SK-N-SH (cell line): ENCODE data around the gene AP2S1. TPM values are rescaled to one million over a fixed set of nuclear protein-coding genes. Genes with fewer than 3 reads are reported as not detected.

Experiments
- CTCF ChIA-PET: fragments of 300-600, 350-600 bp; formaldehyde crosslinking; extraction: SDS; loops from one replicate; lab custom pipeline; 2021; lab: Yijun Ruan, JAX
- POLR2A ChIA-PET: fragments of 350-600 bp; sonication (Branson Sonifier 250); formaldehyde crosslinking; extraction: SDS; loops from one replicate; lab custom pipeline; 2020; ENCODE audit warnings: antibody characterized with exemption, inconsistent platforms; lab: Yijun Ruan, JAX
- DNase-seq: peaks from one replicate; pipeline ENCODE4 v3.0.0; 2012
- H2AFZ ChIP-seq: fragments of 200-600 bp; sonication (generic); 2 replicates; pipeline ENCODE4 v1.8.1; 2016; ENCODE audit warnings: antibody characterized with exemption, mild to moderate bottlenecking, low read depth
- H3F3A ChIP-seq: fragments of 200-600 bp; sonication (generic); replicated peaks from 2 replicates; pipeline ENCODE3; 2016; ENCODE audit warnings: antibody characterized with exemption, mild to moderate bottlenecking; ENCODE audit not compliant: insufficient read depth
- H3K27ac ChIP-seq, 2 experiments: fragments of 200-500 bp in 1 of 2; fragments of 200-600 bp in 1 of 2; sonication (Bioruptor generic) in 1 of 2; sonication (generic), shearing (Covaris generic) in 1 of 2; 2 replicates each; pipeline versions ENCODE4 v1.5.1 to v1.6.1; 2014 to 2016; ENCODE audit warnings: low read depth in 2 of 2, inconsistent platforms in 1 of 2, low read length in 1 of 2, mild to moderate bottlenecking in 1 of 2, mixed read lengths in 1 of 2
- H3K27me3 ChIP-seq: fragments of 200-600 bp; sonication (generic), shearing (Covaris generic); 2 replicates; pipeline ENCODE4 v1.6.1; 2016; ENCODE audit warnings: mixed run types; ENCODE audit not compliant: insufficient read depth
- H3K36me3 ChIP-seq, 2 experiments: fragments of 200-500 bp in 1 of 2; fragments of 200-600 bp in 1 of 2; sonication (Bioruptor generic) in 1 of 2; sonication (generic) in 1 of 2; replicated peaks in 1 of 2; 2 replicates each; pipeline versions ENCODE3 to v1.5.1; 2014 to 2016; ENCODE audit warnings: low read length in 1 of 2, mild to moderate bottlenecking in 1 of 2; ENCODE audit not compliant: insufficient read depth in 2 of 2, control insufficient read depth in 1 of 2
- H3K4me1 ChIP-seq, 2 experiments: fragments of 200-500 bp in 1 of 2; fragments of 200-600 bp in 1 of 2; sonication (Bioruptor generic) in 1 of 2; sonication (generic), shearing (Covaris generic) in 1 of 2; 2 replicates each; pipeline versions ENCODE4 v1.5.1 to v1.6.1; 2014 to 2016; ENCODE audit warnings: low read depth in 1 of 2, low read length in 1 of 2, mixed run types in 1 of 2; ENCODE audit not compliant: insufficient read depth in 2 of 2, control insufficient read depth in 1 of 2
- H3K4me2 ChIP-seq: fragments of 200-600 bp; sonication (generic), shearing (Covaris generic); 2 replicates; pipeline ENCODE4 v1.6.1; 2017; ENCODE audit warnings: mixed run types
- H3K4me3 ChIP-seq, 2 experiments: fragments of 200-500 bp in 1 of 2; fragments of 200-600 bp in 1 of 2; sonication (Bioruptor generic) in 1 of 2; sonication (generic), shearing (Covaris generic) in 1 of 2; 2 replicates each; pipeline versions ENCODE4 v1.5.1 to v1.8.1; 2014 to 2016; ENCODE audit warnings: low read depth in 2 of 2, inconsistent platforms in 1 of 2, low read length in 1 of 2, mild to moderate bottlenecking in 1 of 2, mixed read lengths in 1 of 2, moderate library complexity in 1 of 2
- H3K79me2 ChIP-seq: fragments of 200-600 bp; sonication (generic); 2 replicates; pipeline ENCODE4 v1.8.1; 2017; ENCODE audit warnings: mild to moderate bottlenecking; ENCODE audit not compliant: insufficient read depth
- H3K9ac ChIP-seq: fragments of 200-600 bp; sonication (generic); 2 replicates; pipeline ENCODE4 v1.6.1; 2017; ENCODE audit warnings: mixed run types
- H3K9me2 ChIP-seq: fragments of 200-600 bp; sonication (generic); 2 replicates; pipeline ENCODE4 v1.6.1; 2017; ENCODE audit warnings: mixed run types
- H3K9me3 ChIP-seq: fragments of 200-600 bp; sonication (generic); 2 replicates; pipeline ENCODE4 v1.6.1; 2017; ENCODE audit warnings: mixed run types, mild to moderate bottlenecking, moderate library complexity
- H4K20me1 ChIP-seq: fragments of 200-600 bp; sonication (generic); 2 replicates; pipeline ENCODE4 v1.6.1; 2017; ENCODE audit warnings: mild to moderate bottlenecking, mixed run types; ENCODE audit not compliant: insufficient read depth
- CHD2 ChIP-seq: fragments of 150-350 bp; IDR thresholded peaks from 2 replicates; pipeline ENCODE4 v1.6.1; 2018; ENCODE audit warnings: low read length; ENCODE audit not compliant: partially characterized antibody
- CTCF ChIP-seq: fragments of 200-600 bp; sonication (generic); IDR thresholded peaks from 2 replicates; pipeline ENCODE4 v1.6.1; 2017; ENCODE audit warnings: antibody characterized with exemption, mild to moderate bottlenecking, moderate library complexity
- EZH2phosphoT487 ChIP-seq: fragments of 200-600 bp; sonication (generic); IDR thresholded peaks from 2 replicates; pipeline ENCODE4 v1.6.1; 2017; ENCODE audit warnings: low read depth, mixed run types, mild to moderate bottlenecking, antibody characterized with exemption, moderate library complexity, borderline replicate concordance
- FOSL2 ChIP-seq: IDR thresholded peaks from 2 replicates; pipeline ENCODE4 v1.4.0; 2012; ENCODE audit warnings: low read depth, mild to moderate bottlenecking, moderate library complexity, borderline replicate concordance
- GABPA ChIP-seq: IDR thresholded peaks from 2 replicates; pipeline ENCODE4 v1.4.0; 2012; ENCODE audit warnings: low read depth, mild to moderate bottlenecking
- JUND ChIP-seq: IDR thresholded peaks from 2 replicates; pipeline ENCODE4 v1.4.0; 2012
- MXI1 ChIP-seq: IDR thresholded peaks from 2 replicates; pipeline ENCODE4 v1.6.1; 2012; ENCODE audit warnings: mild to moderate bottlenecking, low read depth, low read length, improper control_type of control experiment
- NFIC ChIP-seq: IDR thresholded peaks from 2 replicates; pipeline ENCODE4 v1.4.0; 2012; ENCODE audit warnings: borderline replicate concordance
- NRF1 ChIP-seq: IDR thresholded peaks from 2 replicates; pipeline ENCODE4 v1.6.1; 2012; ENCODE audit warnings: low read depth, mild to moderate bottlenecking, low read length
- PBX3 ChIP-seq: IDR thresholded peaks from 2 replicates; pipeline ENCODE4; 2012
- POLR2AphosphoS5 ChIP-seq: IDR thresholded peaks from 2 replicates; pipeline ENCODE4 v1.6.1; 2012; ENCODE audit warnings: low read depth, low read length
- RCOR1 ChIP-seq: fragments of 150-350 bp; IDR thresholded peaks from 2 replicates; pipeline ENCODE4 v1.6.1; 2017; ENCODE audit warnings: antibody characterized with exemption, low read length
- SMC3 ChIP-seq: IDR thresholded peaks from 2 replicates; pipeline ENCODE4 v1.6.1; 2012; ENCODE audit warnings: low read depth, low read length, improper control_type of control experiment
- TAF1 ChIP-seq: IDR thresholded peaks from 2 replicates; pipeline ENCODE4 v1.6.1; 2012; ENCODE audit warnings: low read depth, mild to moderate bottlenecking, low read length, moderate library complexity, borderline replicate concordance
- TCF12 ChIP-seq: IDR thresholded peaks from 2 replicates; pipeline ENCODE4 v1.4.0; 2012
- ZBTB33 ChIP-seq: IDR thresholded peaks from 2 replicates; pipeline ENCODE4 v1.4.0; 2012; ENCODE audit warnings: low read depth, borderline replicate concordance
- WGBS: methylation state at CpG from one replicate; pipeline ENCODE4 v1.1.6; 2017; ENCODE audit warnings: low lambda C conversion rate; 5-methylcytosine and 5-hydroxymethylcytosine counted together
- polyA plus RNA-seq, 3 experiments: library from polyadenylated mRNA; depleted of rRNA; stranded (reverse); fragments of >200 nt; gene quantifications; 2 replicates each; pipeline ENCODE4 v1.2.3, GENCODE V29; 2012
- TF ChIP-seq, protein P1 (sequence below): IDR thresholded peaks from 2 replicates; pipeline ENCODE4 v1.4.0; 2012; ENCODE audit warnings: low read depth
- TF ChIP-seq, protein P2 (sequence below): fragments of 150-350 bp; IDR thresholded peaks from 2 replicates; pipeline ENCODE4 v1.6.1; 2017; ENCODE audit warnings: antibody characterized with exemption, low read length, low read depth, borderline replicate concordance

The AP2S1 gene
- polyA plus RNA-seq, 1 of the 3 experiments (the other 2 are of a cell fraction), result 565 TPM

- Histone ChIP-seq H2AFZ (no peak overlapping the region), H3K9me2 (no peaks in the 10 kb centered on the region), H3K27me3 (no peaks in the 10 kb centered on the region), H3K79me2 (peaks cover 92% of the 10 kb centered on the region), H3K36me3 (no peaks in the 10 kb centered on the region), H3K4me3 (no peak overlapping the region), H3K4me1 (peaks cover 4 to 31% of the 10 kb centered on the region in 2 experiments; a peak in 3 of 4 replicates), H3K27ac (peak overlapping the region in 1 of 2 experiments; percentile 60; a peak in 2 of 4 replicates), H3K9me3 (no peaks in the 10 kb centered on the region), H3F3A (peaks cover 36% of the 10 kb centered on the region), H4K20me1 (peaks cover 70% of the 10 kb centered on the region), H3K4me2 (peak overlapping the region; percentile 32), H3K9ac (no peak overlapping the region)
- 36% methylated on average over 3 of the region's 3 CpGs for whole genome bisulfite sequencing
- 0 out of 2 replicates have a peak, but pooled peaks have one; percentile 10 for TF ChIP-seq PBX3
- no peak for TF ChIP-seq GABPA
- no peak for TF ChIP-seq SMC3
- TF ChIP-seq, protein P1, sequence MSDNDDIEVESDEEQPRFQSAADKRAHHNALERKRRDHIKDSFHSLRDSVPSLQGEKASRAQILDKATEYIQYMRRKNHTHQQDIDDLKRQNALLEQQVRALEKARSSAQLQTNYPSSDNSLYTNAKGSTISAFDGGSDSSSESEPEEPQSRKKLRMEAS, result peak; percentile 43; the same call in 1 of the 2 replicates
- no peak for TF ChIP-seq MXI1
- no peak for TF ChIP-seq NRF1
- peak; percentile 79 for TF ChIP-seq TCF12
- peak; percentile 26; the same call in 1 of the 2 replicates for TF ChIP-seq POLR2AphosphoS5
- TF ChIP-seq JUND, result peak; percentile 77
- no peak for TF ChIP-seq TAF1
- TF ChIP-seq FOSL2, result peak; percentile 76
- TF ChIP-seq ZBTB33, result no peak
- 0 out of 2 replicates have a peak, but pooled peaks have one; percentile 26 for TF ChIP-seq NFIC
- no peak for DNase-seq
- ChIA-PET CTCF (interaction anchor here (1.4 kb wide), 1 partner anchor 102 kb away, joined by 5 read pairs; no protein-coding TSS in a partner anchor), POLR2A (no interaction called here)
Observed at GRCh38 chr19:46890423-46891170, 40.0 kb upstream of the AP2S1 start.

DNA sequence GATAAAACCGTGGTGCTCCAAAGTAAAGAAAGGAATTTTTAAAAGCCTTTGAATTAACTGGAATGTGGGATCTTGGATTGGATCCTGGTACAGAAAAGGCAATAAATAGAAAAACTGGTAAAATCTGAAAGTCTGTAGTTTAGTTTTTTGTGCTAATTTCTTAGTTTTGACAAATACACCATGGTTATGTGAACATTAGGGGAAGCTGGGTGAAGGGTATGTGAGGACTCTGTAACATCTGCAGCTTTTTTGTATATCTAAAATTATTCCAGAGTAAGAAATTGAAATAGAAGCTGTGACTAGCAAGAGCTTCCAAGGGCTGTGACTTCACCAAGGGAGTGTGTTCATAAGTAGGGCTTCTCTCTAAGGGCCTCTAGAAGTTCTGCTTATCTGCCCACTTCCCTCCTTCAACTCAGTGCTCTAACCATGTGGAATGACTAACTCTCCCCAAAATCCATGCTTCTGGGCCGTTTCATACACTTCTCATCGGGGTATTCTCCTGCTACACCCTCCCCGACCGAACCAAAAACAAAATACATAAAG lies 36.7 kb upstream of the AP2S1 start:
- peak overlapping the region in 1 of 2 experiments; percentile 63; a peak in 2 of 4 replicates for H3K27ac ChIP-seq
- no peak overlapping the region for H3K9ac ChIP-seq
- peaks cover 4 to 14% of the 10 kb centered on the region in 2 experiments; a peak in 3 of 4 replicates for H3K4me1 ChIP-seq
- no peak overlapping the region for H3K4me2 ChIP-seq
- H3K9me2 ChIP-seq, result no peaks in the 10 kb centered on the region
- peaks cover 55% of the 10 kb centered on the region for H4K20me1 ChIP-seq
- H3K36me3 ChIP-seq, result no peaks in the 10 kb centered on the region
- WGBS, result 95% methylated on average over 5 of the region's 5 CpGs
- no peaks in the 10 kb centered on the region for H3K27me3 ChIP-seq
- ChIA-PET POLR2A (no interaction called here), CTCF (interaction anchor here (1.1 kb wide), 1 partner anchor 104 kb away, joined by 3 read pairs; no protein-coding TSS in a partner anchor)
- H3K4me3 ChIP-seq, result no peak overlapping the region
- H3F3A ChIP-seq, result peaks cover 44% of the 10 kb centered on the region
- H2AFZ ChIP-seq, result no peak overlapping the region
- H3K79me2 ChIP-seq, result peaks cover 92% of the 10 kb centered on the region
- H3K9me3 ChIP-seq, result no peaks in the 10 kb centered on the region
- DNase-seq, result no peak
- TF ChIP-seq EZH2phosphoT487 (no peak), CHD2 (no peak), RCOR1 (no peak), CTCF (no peak), TCF12 (no peak)
- TF ChIP-seq, protein P2, sequence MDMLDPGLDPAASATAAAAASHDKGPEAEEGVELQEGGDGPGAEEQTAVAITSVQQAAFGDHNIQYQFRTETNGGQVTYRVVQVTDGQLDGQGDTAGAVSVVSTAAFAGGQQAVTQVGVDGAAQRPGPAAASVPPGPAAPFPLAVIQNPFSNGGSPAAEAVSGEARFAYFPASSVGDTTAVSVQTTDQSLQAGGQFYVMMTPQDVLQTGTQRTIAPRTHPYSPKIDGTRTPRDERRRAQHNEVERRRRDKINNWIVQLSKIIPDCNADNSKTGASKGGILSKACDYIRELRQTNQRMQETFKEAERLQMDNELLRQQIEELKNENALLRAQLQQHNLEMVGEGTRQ, result no peak
- TF ChIP-seq, protein P1, result no peak
